HepG2 (cell line): ENCODE measurements around the gene PELI2. TPM values are rescaled to one million over a fixed set of nuclear protein-coding genes. Genes with fewer than 3 reads are reported as not detected.

ENCODE experiments used
- ATAC-seq: fragments of 200-7000 bp; cut with Tn5 transposase; 3 replicates; pipeline ENCODE4 v1.9.1; 2020; ENCODE audit warnings: mild to moderate bottlenecking, moderate library complexity
- BruUV-seq: library from RNA; stranded (reverse); fragments of 400-500 nt; replicated peaks from 2 replicates; lab custom pipeline; 2021; lab: Mats Ljungman, UMichigan
- CTCF ChIA-PET: fragments of 300-600 bp; formaldehyde crosslinking; extraction: SDS; loops from one replicate; lab custom pipeline; 2021; ENCODE audit warnings: low total read pairs, inconsistent platforms, low intra/inter-chr PET ratio; lab: Yijun Ruan, JAX
- POLR2A ChIA-PET: fragments of 350-600 bp; sonication (Branson Sonifier 250); formaldehyde crosslinking; loops from one replicate; lab custom pipeline; 2020; ENCODE audit warnings: antibody characterized with exemption, inconsistent platforms; lab: Yijun Ruan, JAX
- DNase-seq: peaks from one replicate; pipeline ENCODE4 v3.0.0-alpha.2; 2015; ENCODE audit warnings: low spot score
- FAIRE-seq: peaks from 3 replicates; lab custom pipeline; 2011; peaks lifted over from hg19 to GRCh38; lab: Jason Lieb, UNC
- H2AFZ ChIP-seq: one replicate; pipeline ENCODE4 v1.6.1; 2011; ENCODE audit warnings: low read length, inconsistent platforms
- H3K27ac ChIP-seq: fragments of 300-600 bp; 3 replicates; pipeline ENCODE4 v1.8.0; 2011; ENCODE audit warnings: mixed run types, mild to moderate bottlenecking, mixed read lengths, low read length, inconsistent platforms; ENCODE audit not compliant: insufficient read depth; ENCODE audit errors: extremely low read length
- H3K27me3 ChIP-seq, 2 experiments: fragments of 200-600 bp in 1 of 2; 2 replicates in 1 of 2; 3 replicates in 1 of 2; pipeline versions ENCODE4 v1.6.0 to v1.8.0; 2011; ENCODE audit warnings: low read length in 2 of 2, mild to moderate bottlenecking in 2 of 2, moderate library complexity in 2 of 2, inconsistent platforms in 1 of 2; ENCODE audit not compliant: insufficient read depth in 2 of 2, control insufficient read depth in 1 of 2
- H3K36me3 ChIP-seq, 2 experiments: fragments of 200-600 bp in 1 of 2; replicated peaks in 1 of 2; 2 replicates in 1 of 2; 3 replicates in 1 of 2; pipeline versions ENCODE4 v1.5.1 to v1.8.0; 2011; ENCODE audit warnings: low read length in 2 of 2, inconsistent platforms in 1 of 2; ENCODE audit not compliant: insufficient read depth in 2 of 2, control insufficient read depth in 1 of 2
- H3K4me1 ChIP-seq: 2 replicates; pipeline ENCODE4 v1.5.1; 2012; ENCODE audit warnings: low read length, inconsistent platforms; ENCODE audit not compliant: insufficient read depth
- H3K4me2 ChIP-seq: 2 replicates; pipeline ENCODE4 v1.6.0; 2011; ENCODE audit warnings: low read depth, low read length, inconsistent platforms
- H3K4me3 ChIP-seq, 3 experiments: fragments of 200-600 bp in 1 of 3; sonication (generic), shearing (Covaris generic) in 1 of 3; replicated peaks in 1 of 3; 2 replicates each; pipeline ENCODE4 v1.5.1; 2011 to 2016; ENCODE audit warnings: low read length in 3 of 3, inconsistent platforms in 2 of 3, low read depth in 2 of 3, mild to moderate bottlenecking in 2 of 3, control low read depth in 1 of 3, mixed read lengths in 1 of 3; ENCODE audit not compliant: insufficient read depth in 1 of 3
- H3K79me2 ChIP-seq: one replicate; pipeline ENCODE4 v1.6.1; 2011; ENCODE audit warnings: low read length, inconsistent platforms; ENCODE audit not compliant: insufficient read depth
- H3K9ac ChIP-seq: 2 replicates; pipeline ENCODE4 v1.6.0; 2011; ENCODE audit warnings: mild to moderate bottlenecking, low read depth, low read length, inconsistent platforms; ENCODE audit not compliant: insufficient read depth
- H3K9me3 ChIP-seq: 2 replicates; pipeline ENCODE4 v1.5.1; 2012; ENCODE audit warnings: mild to moderate bottlenecking, low read length
- H4K20me1 ChIP-seq: 2 replicates; pipeline ENCODE4 v1.6.0; 2011; ENCODE audit warnings: inconsistent platforms, mild to moderate bottlenecking, low read length, moderate library complexity; ENCODE audit not compliant: insufficient read depth
- ARID2 ChIP-seq: sonication (generic); formaldehyde crosslinking; IDR thresholded peaks from 2 replicates; pipeline ENCODE4 v1.8.1; 2022; ENCODE audit warnings: mild to moderate bottlenecking, missing genetic modification reagents, borderline replicate concordance
- FLYWCH1 ChIP-seq: sonication (generic); formaldehyde crosslinking; IDR thresholded peaks from 2 replicates; pipeline ENCODE4 v1.8.1; 2023; ENCODE audit warnings: mild to moderate bottlenecking, missing genetic modification reagents
- JDP2 ChIP-seq: sonication (generic); formaldehyde crosslinking; IDR thresholded peaks from 2 replicates; pipeline ENCODE4 v1.8.1; 2022; ENCODE audit warnings: missing genetic modification reagents, borderline replicate concordance
- NFYB ChIP-seq: sonication (generic); formaldehyde crosslinking; IDR thresholded peaks from 2 replicates; pipeline ENCODE4 v1.4.0; 2020; ENCODE audit warnings: missing genetic modification reagents
- SRY ChIP-seq: sonication (generic); formaldehyde crosslinking; IDR thresholded peaks from 2 replicates; pipeline ENCODE4 v1.8.0; 2022; ENCODE audit warnings: mild to moderate bottlenecking, missing genetic modification reagents
- TBP ChIP-seq: sonication (generic); formaldehyde crosslinking; IDR thresholded peaks from 2 replicates; pipeline ENCODE4 v1.5.0; 2020; ENCODE audit warnings: missing genetic modification reagents
- TRAFD1 ChIP-seq: sonication (generic); formaldehyde crosslinking; IDR thresholded peaks from 2 replicates; pipeline ENCODE4 v1.5.1; 2020; ENCODE audit warnings: missing genetic modification reagents, mild to moderate bottlenecking, borderline replicate concordance
- ZNF180 ChIP-seq: sonication (generic); formaldehyde crosslinking; IDR thresholded peaks from 2 replicates; pipeline ENCODE4 v1.4.0; 2020; ENCODE audit warnings: low read depth, missing genetic modification reagents, borderline replicate concordance
- WGBS: methylation state at CpG from one replicate; pipeline ENCODE4 v1.1.6; 2017; ENCODE audit warnings: low lambda C conversion rate; 5-methylcytosine and 5-hydroxymethylcytosine counted together
- in situ Hi-C: cut with HindIII; loops from 2 replicates; pipeline ENCODE4 v1.10.0; 2017; ENCODE audit warnings: low pct_unique_long_range_greater_than_20kb; ENCODE audit not compliant: extremely low pct_ligation_motif_present
- intact Hi-C: fragments of 100-400 bp; cut with micrococcal nuclease; formaldehyde crosslinking; loops from one replicate; pipeline ENCODE4 v1.10.0; 2022; ENCODE audit not compliant: unreplicated experiment
- polyA plus RNA-seq, 8 experiments: library from polyadenylated mRNA; depleted of rRNA in 3 of 8; stranded (reverse) in 7 of 8; unstranded in 1 of 8; fragments of >200 nt; fragmentation: Illumina TruSeq in 4 of 8; extraction: Trizol in 4 of 8; gene quantifications; 2 replicates each; pipeline versions ENCODE4 v1.2.1 to v1.2.3, GENCODE V29; 2011 to 2016; ENCODE audit warnings: low read depth in 4 of 8, missing spikeins in 1 of 8, mixed read lengths in 1 of 8; ENCODE audit not compliant: insufficient read depth in 1 of 8
- total RNA-seq, 5 experiments: library from RNA; depleted of rRNA; stranded (reverse); fragments of >200 nt; fragmentation: Illumina TruSeq; extraction: Trizol; gene quantifications; 2 replicates each; pipeline ENCODE4 v1.2.3, GENCODE V29; 2016; ENCODE audit warnings: low read depth in 1 of 5
- TF ChIP-seq, protein P1 (sequence below): sonication (generic); formaldehyde crosslinking; IDR thresholded peaks from 2 replicates; pipeline ENCODE4 v1.4.0; 2020; ENCODE audit warnings: missing genetic modification reagents, borderline replicate concordance
- TF ChIP-seq, protein P2 (sequence below): sonication (generic); formaldehyde crosslinking; IDR thresholded peaks from 2 replicates; pipeline ENCODE4 v1.4.0; 2020; ENCODE audit warnings: mild to moderate bottlenecking, missing genetic modification reagents
- TF ChIP-seq, protein P3 (sequence below): sonication (generic); formaldehyde crosslinking; IDR thresholded peaks from 2 replicates; pipeline ENCODE4 v1.5.0; 2020; ENCODE audit warnings: missing genetic modification reagents

The PELI2 gene
- total and polyA plus RNA-seq, 2 of the 13 experiments (the other 11 are each of a cell fraction or from before 2014, with no cell fraction given) = 0.07 TPM; not detected in 1

DNA sequence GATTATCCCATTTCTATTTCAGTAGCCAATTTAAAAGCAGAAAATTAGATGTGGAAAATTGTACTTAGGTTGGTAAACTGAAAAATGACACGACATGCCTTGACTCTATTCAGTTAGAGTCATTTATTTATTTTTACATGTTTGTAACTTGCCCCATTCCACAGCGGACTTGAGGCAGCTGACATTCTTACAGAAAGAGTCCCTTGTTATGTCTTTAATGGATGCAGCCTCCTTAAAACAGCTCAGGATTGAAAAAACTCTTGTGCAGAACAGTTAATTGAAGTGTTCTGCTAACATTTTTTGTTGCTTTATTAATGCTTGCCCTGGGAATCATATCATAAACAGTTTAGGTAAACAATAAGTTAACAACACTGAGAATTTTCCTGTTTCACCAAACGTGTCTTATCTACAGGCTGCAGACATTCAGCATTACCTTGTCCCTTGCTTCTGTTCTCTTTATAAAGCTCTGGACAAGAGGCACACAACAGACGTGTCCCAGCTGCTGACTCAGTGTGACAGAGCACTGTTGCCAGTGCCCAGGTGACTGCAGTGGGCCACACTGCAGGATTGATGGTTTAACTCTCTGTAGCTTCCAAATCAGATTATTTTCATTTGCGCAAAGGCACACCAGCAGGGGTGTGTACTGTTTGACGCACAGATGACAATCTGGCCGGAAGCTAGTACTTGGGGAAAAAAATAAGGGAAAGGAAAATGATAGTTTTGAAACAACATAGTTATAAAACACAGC lies 101.6 kb downstream of the PELI2 start:
- peaks cover 9% of the 10 kb centered on the region for H3K4me1 ChIP-seq
- in situ Hi-C loops (no loop called here), intact Hi-C loops (no loop called here)
- no peaks in the 10 kb centered on the region; a peak in 1 of 5 replicates for H3K27me3 ChIP-seq
- no peaks in the 10 kb centered on the region for H3K36me3 ChIP-seq
- H3K9me3 ChIP-seq = no peaks in the 10 kb centered on the region
- no peak overlapping the region for H2AFZ ChIP-seq
- 24% methylated on average over 7 of the region's 7 CpGs for WGBS
- no peak overlapping the region for H3K4me2 ChIP-seq
- H3K9ac ChIP-seq = no peak overlapping the region
- ChIA-PET CTCF (no interaction called here), POLR2A (no interaction called here)
- H3K27ac ChIP-seq = no peak overlapping the region
- BruUV-seq = no TSS peak
- no peak overlapping the region for H3K4me3 ChIP-seq
- no peaks in the 10 kb centered on the region for H4K20me1 ChIP-seq
- DNase-seq (no peak), ATAC-seq (no peak), FAIRE-seq (no peak)
- H3K79me2 ChIP-seq = no peaks in the 10 kb centered on the region
- TF ChIP-seq SRY (CRISPR knock-in tag) (no peak), ZNF180 (CRISPR knock-in tag) (no peak), TBP (no peak), JDP2 (CRISPR knock-in tag) (no peak), ARID2 (no peak), NFYB (CRISPR knock-in tag) (no peak), TRAFD1 (CRISPR knock-in tag) (no peak), FLYWCH1 (no peak)
- TF ChIP-seq, protein P1, sequence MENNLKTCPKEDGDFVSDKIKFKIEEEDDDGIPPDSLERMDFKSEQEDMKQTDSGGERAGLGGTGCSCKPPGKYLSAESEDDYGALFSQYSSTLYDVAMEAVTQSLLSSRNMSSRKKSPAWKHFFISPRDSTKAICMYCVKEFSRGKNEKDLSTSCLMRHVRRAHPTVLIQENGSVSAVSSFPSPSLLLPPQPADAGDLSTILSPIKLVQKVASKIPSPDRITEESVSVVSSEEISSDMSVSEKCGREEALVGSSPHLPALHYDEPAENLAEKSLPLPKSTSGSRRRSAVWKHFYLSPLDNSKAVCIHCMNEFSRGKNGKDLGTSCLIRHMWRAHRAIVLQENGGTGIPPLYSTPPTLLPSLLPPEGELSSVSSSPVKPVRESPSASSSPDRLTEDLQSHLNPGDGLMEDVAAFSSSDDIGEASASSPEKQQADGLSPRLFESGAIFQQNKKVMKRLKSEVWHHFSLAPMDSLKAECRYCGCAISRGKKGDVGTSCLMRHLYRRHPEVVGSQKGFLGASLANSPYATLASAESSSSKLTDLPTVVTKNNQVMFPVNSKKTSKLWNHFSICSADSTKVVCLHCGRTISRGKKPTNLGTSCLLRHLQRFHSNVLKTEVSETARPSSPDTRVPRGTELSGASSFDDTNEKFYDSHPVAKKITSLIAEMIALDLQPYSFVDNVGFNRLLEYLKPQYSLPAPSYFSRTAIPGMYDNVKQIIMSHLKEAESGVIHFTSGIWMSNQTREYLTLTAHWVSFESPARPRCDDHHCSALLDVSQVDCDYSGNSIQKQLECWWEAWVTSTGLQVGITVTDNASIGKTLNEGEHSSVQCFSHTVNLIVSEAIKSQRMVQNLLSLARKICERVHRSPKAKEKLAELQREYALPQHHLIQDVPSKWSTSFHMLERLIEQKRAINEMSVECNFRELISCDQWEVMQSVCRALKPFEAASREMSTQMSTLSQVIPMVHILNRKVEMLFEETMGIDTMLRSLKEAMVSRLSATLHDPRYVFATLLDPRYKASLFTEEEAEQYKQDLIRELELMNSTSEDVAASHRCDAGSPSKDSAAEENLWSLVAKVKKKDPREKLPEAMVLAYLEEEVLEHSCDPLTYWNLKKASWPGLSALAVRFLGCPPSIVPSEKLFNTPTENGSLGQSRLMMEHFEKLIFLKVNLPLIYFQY = no peak
- TF ChIP-seq, protein P2, sequence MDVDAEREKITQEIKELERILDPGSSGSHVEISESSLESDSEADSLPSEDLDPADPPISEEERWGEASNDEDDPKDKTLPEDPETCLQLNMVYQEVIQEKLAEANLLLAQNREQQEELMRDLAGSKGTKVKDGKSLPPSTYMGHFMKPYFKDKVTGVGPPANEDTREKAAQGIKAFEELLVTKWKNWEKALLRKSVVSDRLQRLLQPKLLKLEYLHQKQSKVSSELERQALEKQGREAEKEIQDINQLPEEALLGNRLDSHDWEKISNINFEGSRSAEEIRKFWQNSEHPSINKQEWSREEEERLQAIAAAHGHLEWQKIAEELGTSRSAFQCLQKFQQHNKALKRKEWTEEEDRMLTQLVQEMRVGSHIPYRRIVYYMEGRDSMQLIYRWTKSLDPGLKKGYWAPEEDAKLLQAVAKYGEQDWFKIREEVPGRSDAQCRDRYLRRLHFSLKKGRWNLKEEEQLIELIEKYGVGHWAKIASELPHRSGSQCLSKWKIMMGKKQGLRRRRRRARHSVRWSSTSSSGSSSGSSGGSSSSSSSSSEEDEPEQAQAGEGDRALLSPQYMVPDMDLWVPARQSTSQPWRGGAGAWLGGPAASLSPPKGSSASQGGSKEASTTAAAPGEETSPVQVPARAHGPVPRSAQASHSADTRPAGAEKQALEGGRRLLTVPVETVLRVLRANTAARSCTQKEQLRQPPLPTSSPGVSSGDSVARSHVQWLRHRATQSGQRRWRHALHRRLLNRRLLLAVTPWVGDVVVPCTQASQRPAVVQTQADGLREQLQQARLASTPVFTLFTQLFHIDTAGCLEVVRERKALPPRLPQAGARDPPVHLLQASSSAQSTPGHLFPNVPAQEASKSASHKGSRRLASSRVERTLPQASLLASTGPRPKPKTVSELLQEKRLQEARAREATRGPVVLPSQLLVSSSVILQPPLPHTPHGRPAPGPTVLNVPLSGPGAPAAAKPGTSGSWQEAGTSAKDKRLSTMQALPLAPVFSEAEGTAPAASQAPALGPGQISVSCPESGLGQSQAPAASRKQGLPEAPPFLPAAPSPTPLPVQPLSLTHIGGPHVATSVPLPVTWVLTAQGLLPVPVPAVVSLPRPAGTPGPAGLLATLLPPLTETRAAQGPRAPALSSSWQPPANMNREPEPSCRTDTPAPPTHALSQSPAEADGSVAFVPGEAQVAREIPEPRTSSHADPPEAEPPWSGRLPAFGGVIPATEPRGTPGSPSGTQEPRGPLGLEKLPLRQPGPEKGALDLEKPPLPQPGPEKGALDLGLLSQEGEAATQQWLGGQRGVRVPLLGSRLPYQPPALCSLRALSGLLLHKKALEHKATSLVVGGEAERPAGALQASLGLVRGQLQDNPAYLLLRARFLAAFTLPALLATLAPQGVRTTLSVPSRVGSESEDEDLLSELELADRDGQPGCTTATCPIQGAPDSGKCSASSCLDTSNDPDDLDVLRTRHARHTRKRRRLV (CRISPR knock-in tag) = no peak
- TF ChIP-seq, protein P3, sequence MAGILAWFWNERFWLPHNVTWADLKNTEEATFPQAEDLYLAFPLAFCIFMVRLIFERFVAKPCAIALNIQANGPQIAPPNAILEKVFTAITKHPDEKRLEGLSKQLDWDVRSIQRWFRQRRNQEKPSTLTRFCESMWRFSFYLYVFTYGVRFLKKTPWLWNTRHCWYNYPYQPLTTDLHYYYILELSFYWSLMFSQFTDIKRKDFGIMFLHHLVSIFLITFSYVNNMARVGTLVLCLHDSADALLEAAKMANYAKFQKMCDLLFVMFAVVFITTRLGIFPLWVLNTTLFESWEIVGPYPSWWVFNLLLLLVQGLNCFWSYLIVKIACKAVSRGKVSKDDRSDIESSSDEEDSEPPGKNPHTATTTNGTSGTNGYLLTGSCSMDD = no peak
